GM12874 (cell line): ENCODE results near the gene PA2G4.

ENCODE experiments used
- CTCF ChIP-seq: IDR thresholded peaks from 2 replicates; pipeline ENCODE4 v1.5.1; 2011; ENCODE audit warnings: low read depth, mild to moderate bottlenecking, control low read depth, low read length, moderate library complexity; ENCODE audit not compliant: insufficient read depth

PA2G4 gene

GRCh38 chr12:56079723-56080555 is 24.4 kb upstream of the PA2G4 start, which contains the start of gene ERBB3:
ERBB3 (plus strand) TSS chr12:56080165; CDS start chr12:56080301, 136 bp downstream.
- TF ChIP-seq CTCF, result no peak

GRCh38 chr12:56080556-56081138 is 23.7 kb upstream of the PA2G4 start:
- TF ChIP-seq CTCF, result no peak

- no peak for TF ChIP-seq CTCF
Measured at GRCh38 chr12:56081393-56082347, 22.7 kb upstream of the PA2G4 start.

GRCh38 chr12:56082382-56082781 is 22.0 kb upstream of the PA2G4 start:
- no peak for TF ChIP-seq CTCF

- no peak for TF ChIP-seq CTCF
Measured at GRCh38 chr12:56082967-56083366, 21.4 kb upstream of the PA2G4 start.

- TF ChIP-seq CTCF, result peak; percentile 56
Measured at GRCh38 chr12:56084958-56085543, 19.3 kb upstream of the PA2G4 start.

- no peak for TF ChIP-seq CTCF
Measured at GRCh38 chr12:56086096-56086495, 18.3 kb upstream of the PA2G4 start.
